HG03103 (cell line): Measurements from ENCODE around the gene CYB561D2.

Source experiments
- ATAC-seq: cut with Tn5 transposase; IDR thresholded peaks from one replicate; pipeline ENCODE4 v1.9.1; 2021; ENCODE audit warnings: low read depth; ENCODE audit not compliant: unreplicated experiment

Gene CYB561D2

DNA sequence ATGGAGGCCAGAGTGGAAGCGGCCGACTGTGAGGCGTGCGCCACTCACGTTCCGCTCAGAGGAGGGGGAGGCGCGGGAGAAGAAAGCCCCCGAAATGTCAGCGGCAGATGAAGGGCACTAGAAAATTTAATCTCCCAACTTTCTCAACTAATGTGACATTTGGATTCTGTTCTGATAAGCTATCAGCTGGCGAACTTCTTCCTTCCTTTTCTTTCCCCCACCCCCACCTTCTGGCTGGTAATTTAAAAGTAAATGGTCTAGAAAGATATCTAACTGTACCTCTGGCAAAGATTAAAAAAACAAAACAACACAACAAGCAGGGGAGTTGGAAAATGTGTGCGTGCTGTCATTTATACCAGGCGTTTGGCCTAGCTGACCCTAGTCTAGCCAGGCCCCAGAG, 35.1 kb downstream of the CYB561D2 start:
- ATAC-seq: no peak

DNA sequence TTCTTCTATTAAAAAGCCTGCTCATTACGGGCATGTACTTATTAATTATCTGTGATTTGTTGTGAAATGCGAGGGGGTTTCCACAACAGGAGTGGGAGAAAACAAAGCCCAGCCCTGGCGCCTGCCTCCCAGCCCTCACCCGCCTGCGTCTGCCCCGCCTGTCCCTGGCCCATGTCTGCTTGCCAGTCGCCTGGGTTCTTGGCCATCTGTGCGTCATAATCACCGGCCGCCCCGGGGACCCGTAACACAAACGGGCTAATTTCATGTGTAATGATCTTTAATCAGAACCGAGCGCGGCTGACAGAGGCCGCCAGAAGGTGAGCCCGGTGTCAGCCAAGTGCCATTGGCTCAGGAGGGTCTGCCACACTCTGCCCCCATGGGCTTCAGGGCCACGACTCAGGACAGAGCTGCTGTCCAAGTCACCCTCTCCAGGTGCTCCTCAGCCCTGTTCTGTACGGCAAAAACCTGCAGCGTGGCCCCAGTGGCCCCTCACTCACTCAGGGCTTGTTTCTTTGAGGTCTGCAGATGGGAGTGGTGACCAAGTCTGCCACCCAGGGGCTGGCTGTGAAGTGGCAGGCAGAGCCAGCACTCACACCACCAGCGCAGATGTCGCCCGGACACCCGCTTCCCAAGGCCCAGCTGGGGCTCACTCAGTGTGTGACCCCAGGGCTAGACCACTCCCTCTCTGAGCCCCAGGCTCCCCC, 37.5 kb downstream of the CYB561D2 start:
- ATAC-seq: no peak

- ATAC-seq: no peak
Observed at GRCh38 chr3:50388720-50389413, 38.2 kb downstream of the CYB561D2 start.

GRCh38 chr3:50389414-50389767, 38.7 kb downstream of the CYB561D2 start:
- no peak for ATAC-seq

DNA sequence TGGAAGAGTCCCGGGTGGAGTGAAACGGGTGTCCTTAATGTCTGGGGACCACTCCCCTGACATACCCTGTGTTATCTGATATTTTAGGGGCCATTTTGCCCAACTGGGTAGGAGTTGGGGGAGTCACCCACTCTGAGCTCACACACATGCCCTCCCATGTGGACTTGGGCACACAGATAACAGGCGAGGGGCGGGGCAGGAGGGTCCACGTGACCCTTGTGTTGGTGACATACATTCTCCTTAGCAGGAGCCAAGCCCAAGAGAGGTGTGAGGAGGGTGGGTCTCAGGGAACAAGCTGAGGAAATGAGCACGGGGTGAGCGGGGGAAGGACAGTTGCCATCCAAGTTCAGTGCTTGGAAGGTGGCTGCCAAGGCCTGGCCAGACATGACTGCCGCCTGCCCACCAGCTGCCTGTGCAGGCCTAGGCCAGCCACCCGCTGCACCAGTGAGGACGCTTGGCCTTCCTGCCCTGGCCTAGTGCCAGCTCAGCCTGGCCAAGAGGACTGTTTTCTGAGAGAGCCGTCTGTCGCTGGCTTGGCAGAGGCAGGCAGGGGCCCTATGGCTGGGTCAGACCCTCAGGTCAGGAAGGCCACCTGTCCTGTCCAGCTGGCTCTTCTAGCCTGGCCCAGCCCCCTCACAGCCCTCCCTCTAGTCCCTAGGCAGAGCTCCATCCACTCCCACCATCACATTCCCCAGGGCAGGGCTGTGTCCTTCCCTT, 40.0 kb downstream of the CYB561D2 start:
- no peak for ATAC-seq

DNA sequence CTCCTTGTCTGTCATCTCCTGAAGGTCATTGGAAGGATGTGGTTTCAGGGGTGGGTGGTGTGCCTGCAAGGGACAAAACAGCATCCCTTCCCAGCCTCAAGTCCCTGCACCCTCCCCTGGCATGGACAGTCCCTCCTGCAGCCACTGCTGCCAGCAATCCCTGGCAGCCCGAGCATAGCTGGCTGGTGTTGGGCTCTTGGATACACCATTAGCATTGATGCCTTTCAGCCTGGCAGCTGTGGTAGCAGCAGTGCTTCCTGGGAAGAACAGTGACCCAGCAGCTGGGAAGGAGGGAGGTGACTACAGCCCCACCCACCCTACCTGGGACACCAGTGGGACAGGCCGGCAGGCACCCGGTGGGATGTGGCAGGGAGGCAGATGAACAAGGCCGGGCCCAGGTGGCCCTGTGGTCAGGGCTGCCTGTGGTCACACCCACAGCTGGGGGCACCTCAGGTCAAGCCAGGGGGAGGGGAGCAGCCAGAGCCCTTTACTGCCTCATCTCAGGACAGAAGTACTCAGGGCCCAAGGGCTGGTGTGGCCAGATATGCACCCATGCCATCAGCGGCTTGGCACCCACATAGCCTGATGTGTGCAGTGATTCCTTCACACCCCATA, 41.5 kb downstream of the CYB561D2 start:
- ATAC-seq: no peak

GRCh38 chr3:50393061-50393460, 42.4 kb downstream of the CYB561D2 start:
- no peak for ATAC-seq

DNA sequence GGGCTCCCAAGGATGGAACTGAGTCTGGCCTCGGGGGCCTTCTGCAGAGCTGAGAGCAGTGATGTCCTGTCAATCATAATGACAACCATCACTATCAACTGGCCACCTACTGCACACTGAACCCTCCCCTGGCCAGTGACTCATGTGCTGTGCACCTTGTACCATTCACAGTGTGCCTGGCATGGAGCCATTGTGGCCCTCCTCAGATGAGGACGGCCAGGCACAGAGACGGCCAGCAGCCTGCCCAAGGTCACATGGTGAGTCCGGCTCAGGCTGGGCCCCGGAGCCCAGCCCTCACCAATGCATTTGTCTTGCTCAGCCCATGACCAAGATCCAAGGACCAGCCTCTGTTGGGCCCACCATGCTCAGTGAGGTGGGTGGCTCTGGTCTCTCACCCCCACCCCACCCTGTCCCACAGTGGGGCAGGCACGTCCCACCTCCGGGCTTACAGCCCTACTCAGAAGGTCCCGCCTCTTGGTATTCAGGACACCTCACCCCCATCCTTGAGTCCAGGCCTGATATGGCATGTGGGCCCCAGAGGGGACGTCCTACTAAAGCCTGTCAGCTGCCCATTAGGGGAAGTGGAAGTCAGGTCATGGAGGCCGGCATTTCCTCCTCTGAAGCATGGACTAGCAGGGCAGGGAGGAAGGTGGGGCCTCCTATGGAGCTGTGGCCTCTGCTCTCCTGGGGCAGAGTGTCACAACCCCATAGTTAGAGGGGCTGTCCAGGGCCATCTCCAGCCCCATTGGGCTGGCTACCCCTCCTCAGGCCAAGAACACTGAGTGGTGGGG, 44.6 kb downstream of the CYB561D2 start:
- no peak for ATAC-seq

DNA sequence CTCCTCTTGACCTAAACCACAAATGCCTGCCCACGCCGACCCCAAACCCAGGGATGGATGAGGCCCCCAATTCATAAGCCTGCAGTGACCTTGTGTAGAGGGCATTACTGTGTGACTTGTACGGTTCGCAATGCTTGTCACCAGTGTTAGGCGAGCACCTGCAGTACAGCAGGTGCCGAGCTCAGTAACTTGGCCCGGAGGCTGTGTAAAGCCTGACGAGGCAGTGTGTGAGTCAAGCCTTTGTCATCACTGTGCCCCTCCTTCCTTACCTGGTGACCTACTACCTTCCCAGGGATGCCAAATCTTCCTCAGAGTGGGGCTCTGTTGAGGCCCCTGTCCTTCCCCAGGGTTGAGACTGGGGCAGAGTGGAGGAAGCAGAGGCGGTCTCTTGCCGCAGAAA, 45.8 kb downstream of the CYB561D2 start:
- no peak for ATAC-seq

DNA sequence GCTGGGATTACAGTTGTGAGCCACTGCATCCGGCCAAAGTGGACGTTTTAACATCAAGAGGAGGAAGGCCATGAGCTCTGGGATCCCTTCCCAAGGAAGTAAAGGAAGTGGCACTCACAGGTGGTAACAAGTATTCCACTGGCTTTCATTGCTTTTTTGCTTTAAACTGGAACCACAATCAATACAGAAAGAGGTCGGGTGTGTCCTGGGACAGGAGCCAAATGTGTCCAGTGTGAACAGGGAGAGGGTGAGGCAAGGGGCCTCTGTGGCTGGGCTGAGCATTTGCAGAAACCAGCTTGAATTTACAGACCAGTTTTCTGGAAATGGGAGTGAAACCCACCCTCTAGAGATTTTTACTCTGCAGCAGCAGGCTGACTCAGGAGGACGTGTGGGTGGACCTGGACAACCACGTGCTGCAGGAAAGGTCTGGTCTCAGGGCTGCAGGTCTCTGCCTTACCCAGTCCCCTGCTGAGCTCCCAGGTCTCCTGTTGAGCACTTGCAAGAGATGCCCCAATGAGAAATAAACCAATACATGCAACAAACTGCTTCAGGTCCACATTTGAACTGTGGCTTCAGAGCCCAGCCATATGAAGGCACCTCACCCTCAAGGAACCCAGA, 51.4 kb downstream of the CYB561D2 start:
- ATAC-seq: no peak
